ENCODE measurements around the gene TP53I11.

TP53I11 gene

GRCh38 chr11:44989831-44990566, 39.3 kb upstream of the TP53I11 start:
- peak; percentile 66 for ATAC-seq
- TF ChIP-seq ZNF70 (CRISPR knock-in tag; IDR thresholded peaks at IDR 0.05) (no peak), TCF4 (CRISPR knock-in tag; IDR thresholded peaks at IDR 0.05; ENCODE audit: borderline replicate concordance) (0 out of 2 replicates have a peak, but pooled peaks have one; percentile 15)

GRCh38 chr11:44988981-44989635, 38.4 kb upstream of the TP53I11 start:
- no peak for TF ChIP-seq TOX (CRISPR knock-in tag; IDR thresholded peaks at IDR 0.05; ENCODE audit: borderline replicate concordance)
- no peak for TF ChIP-seq ZC3H10 (CRISPR knock-in tag; IDR thresholded peaks at IDR 0.05)
- TF ChIP-seq POU6F1 (CRISPR knock-in tag; IDR thresholded peaks at IDR 0.05; ENCODE audit: borderline replicate concordance, low read depth) = no peak
- TF ChIP-seq TSHZ2 (CRISPR knock-in tag; IDR thresholded peaks at IDR 0.05) = no peak
- no peak for TF ChIP-seq RARB (CRISPR knock-in tag; IDR thresholded peaks at IDR 0.05)
- no peak for TF ChIP-seq CSDC2 (CRISPR knock-in tag; IDR thresholded peaks at IDR 0.05)
- TF ChIP-seq ZNF8 (CRISPR knock-in tag; IDR thresholded peaks at IDR 0.05) = no peak
- ATAC-seq = no peak

- ATAC-seq = no peak
- TF ChIP-seq ISL1 (CRISPR knock-in tag; IDR thresholded peaks at IDR 0.05) = no peak
Observed at GRCh38 chr11:44988111-44988510, 37.4 kb upstream of the TP53I11 start.

- TF ChIP-seq ISL1 (CRISPR knock-in tag; IDR thresholded peaks at IDR 0.05) (no peak), TSHZ2 (CRISPR knock-in tag; IDR thresholded peaks at IDR 0.05) (no peak), ZC3H10 (CRISPR knock-in tag; IDR thresholded peaks at IDR 0.05) (no peak), PPARA (CRISPR knock-in tag; IDR thresholded peaks at IDR 0.05; ENCODE audit: borderline replicate concordance) (no peak), CSDC2 (CRISPR knock-in tag; IDR thresholded peaks at IDR 0.05) (no peak)
- no peak for ATAC-seq
Observed at GRCh38 chr11:44987506-44987905, 36.8 kb upstream of the TP53I11 start.

- no peak for ATAC-seq
- TF ChIP-seq ZNF565 (CRISPR knock-in tag; conservative IDR thresholded peaks at IDR 0.05; ENCODE audit: low read depth) = no peak
- TF ChIP-seq TOX (CRISPR knock-in tag; IDR thresholded peaks at IDR 0.05; ENCODE audit: borderline replicate concordance) = no peak
- no peak for TF ChIP-seq PATZ1 (CRISPR knock-in tag; IDR thresholded peaks at IDR 0.05; ENCODE audit: borderline replicate concordance)
- TF ChIP-seq TCF4 (CRISPR knock-in tag; IDR thresholded peaks at IDR 0.05; ENCODE audit: borderline replicate concordance) = no peak
- TF ChIP-seq CREB5 (CRISPR knock-in tag; IDR thresholded peaks at IDR 0.05; ENCODE audit: low read depth) = no peak
- no peak for TF ChIP-seq CSDC2 (CRISPR knock-in tag; IDR thresholded peaks at IDR 0.05)
- no peak for TF ChIP-seq PPARA (CRISPR knock-in tag; IDR thresholded peaks at IDR 0.05; ENCODE audit: borderline replicate concordance)
- no peak for TF ChIP-seq ZFP3 (CRISPR knock-in tag; IDR thresholded peaks at IDR 0.05)
- TF ChIP-seq ZNF8 (CRISPR knock-in tag; IDR thresholded peaks at IDR 0.05) = no peak
- TF ChIP-seq ZC3H10 (CRISPR knock-in tag; IDR thresholded peaks at IDR 0.05) = no peak
- TF ChIP-seq SNAI2 (CRISPR knock-in tag; IDR thresholded peaks at IDR 0.05) = no peak
- TF ChIP-seq ZNF70 (CRISPR knock-in tag; IDR thresholded peaks at IDR 0.05) = no peak
- no peak for TF ChIP-seq ZFP30 (CRISPR knock-in tag; IDR thresholded peaks at IDR 0.05)
- no peak for TF ChIP-seq BACH2 (CRISPR knock-in tag; IDR thresholded peaks at IDR 0.05; ENCODE audit: borderline replicate concordance)
- no peak for TF ChIP-seq RARB (CRISPR knock-in tag; IDR thresholded peaks at IDR 0.05)
- no peak for TF ChIP-seq OSR1 (CRISPR knock-in tag; IDR thresholded peaks at IDR 0.05)
- TF ChIP-seq CSRNP3 (CRISPR knock-in tag; IDR thresholded peaks at IDR 0.05) = no peak
- TF ChIP-seq ESRRG (CRISPR knock-in tag; IDR thresholded peaks at IDR 0.05) = no peak
Observed at GRCh38 chr11:44986315-44986714, 35.6 kb upstream of the TP53I11 start.
